Ishikawa (cell line): ENCODE measurements around the gene HGS.

ENCODE experiments used
- CEBPB ChIP-seq: IDR thresholded peaks from 2 replicates; pipeline ENCODE4 v1.6.1; 2012
- CREB1 ChIP-seq: IDR thresholded peaks from 2 replicates; pipeline ENCODE4 v1.6.1; 2012; ENCODE audit warnings: low read depth
- EGR1 ChIP-seq: IDR thresholded peaks from 2 replicates; pipeline ENCODE4 v1.6.1; 2012
- EP300 ChIP-seq: IDR thresholded peaks from 2 replicates; pipeline ENCODE4 v1.6.1; 2012; ENCODE audit warnings: borderline replicate concordance
- FOXM1 ChIP-seq: IDR thresholded peaks from 2 replicates; pipeline ENCODE4 v1.6.1; 2012; ENCODE audit warnings: low read depth, borderline replicate concordance
- MAX ChIP-seq: IDR thresholded peaks from 2 replicates; pipeline ENCODE4 v1.6.1; 2012
- NFIC ChIP-seq: IDR thresholded peaks from 2 replicates; pipeline ENCODE4 v1.6.1; 2012
- RAD21 ChIP-seq: IDR thresholded peaks from 2 replicates; pipeline ENCODE4 v1.6.1; 2012; ENCODE audit warnings: low read depth
- REST ChIP-seq: IDR thresholded peaks from 2 replicates; pipeline ENCODE4 v1.6.1; 2012; ENCODE audit warnings: low read depth, mild to moderate bottlenecking
- TAF1 ChIP-seq: IDR thresholded peaks from 2 replicates; pipeline ENCODE4 v1.6.1; 2012; ENCODE audit warnings: low read depth, mild to moderate bottlenecking
- TCF12 ChIP-seq: IDR thresholded peaks from 2 replicates; pipeline ENCODE4 v1.6.1; 2012; ENCODE audit warnings: low read depth
- TEAD4 ChIP-seq: IDR thresholded peaks from 2 replicates; pipeline ENCODE4 v1.6.1; 2012
- YY1 ChIP-seq: IDR thresholded peaks from 2 replicates; pipeline ENCODE4 v1.6.1; 2012; ENCODE audit warnings: low read depth
- ZBTB7A ChIP-seq: IDR thresholded peaks from 2 replicates; pipeline ENCODE4 v1.6.1; 2012; ENCODE audit warnings: low read depth
- TF ChIP-seq, protein P1 (sequence below): IDR thresholded peaks from 2 replicates; pipeline ENCODE4 v1.6.1; 2012

HGS gene

DNA sequence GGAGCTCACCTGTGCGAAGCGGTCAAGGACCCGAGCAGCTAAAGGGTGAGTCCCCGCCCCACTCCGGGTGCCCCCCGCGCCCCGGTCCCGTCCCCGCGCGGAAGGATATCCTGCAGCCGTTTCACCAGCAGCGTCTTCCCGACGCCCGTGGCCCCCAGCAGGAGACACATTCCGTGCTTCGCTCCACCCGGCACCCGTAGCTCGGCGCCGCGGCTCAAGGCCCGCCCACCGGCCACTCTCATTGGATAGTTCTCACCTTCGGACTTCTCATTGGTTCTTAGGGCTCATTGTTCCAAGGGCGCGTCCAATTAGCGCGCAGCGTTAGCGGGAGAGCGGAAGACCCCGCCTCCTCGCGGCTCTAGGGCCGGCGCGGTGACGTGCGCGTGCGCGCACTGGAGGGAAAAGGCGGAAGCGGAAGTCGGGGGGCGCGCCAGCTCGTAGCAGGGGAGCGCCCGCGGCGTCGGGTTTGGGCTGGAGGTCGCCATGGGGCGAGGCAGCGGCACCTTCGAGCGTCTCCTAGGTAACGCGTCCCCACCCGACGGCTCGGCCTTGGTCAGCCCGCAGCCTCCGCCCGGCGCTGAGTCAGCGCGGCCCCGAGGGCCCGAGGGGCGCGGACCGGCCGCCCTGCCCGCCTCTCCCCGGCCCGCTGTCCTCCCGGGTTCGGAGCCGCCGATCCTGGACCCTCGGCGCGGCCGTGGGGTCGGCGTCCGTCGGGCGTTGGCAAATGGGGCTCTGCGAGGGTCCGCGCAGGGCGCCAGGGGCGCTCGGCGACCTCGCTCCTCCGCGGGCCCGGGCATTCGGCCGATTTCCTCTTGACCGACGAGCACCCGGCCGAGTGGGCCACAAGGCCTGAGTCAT is at the start of gene HGS, which contains the start of gene ARL16:
TSS of gene HGS (plus strand) at position 428 of the 858 bp plus-strand sequence. CDS start at position 484, 56 bp downstream.
TSS of gene ARL16 (minus strand) at position 214 of the 858 bp plus-strand sequence. CDS start at position 170, 44 bp downstream.
- 0 out of 2 replicates have a peak, but pooled peaks have one; percentile 54 for TF ChIP-seq YY1
- TF ChIP-seq CEBPB = no peak
- 0 out of 2 replicates have a peak, but pooled peaks have one; percentile 23 for TF ChIP-seq NFIC
- peak; percentile 70 for TF ChIP-seq MAX
- TF ChIP-seq EGR1 = no peak; the same call in 1 of the 2 replicates
- TF ChIP-seq TEAD4 = peak; percentile 86
- TF ChIP-seq ZBTB7A = no peak; the same call in 1 of the 2 replicates
- TF ChIP-seq, protein P1, sequence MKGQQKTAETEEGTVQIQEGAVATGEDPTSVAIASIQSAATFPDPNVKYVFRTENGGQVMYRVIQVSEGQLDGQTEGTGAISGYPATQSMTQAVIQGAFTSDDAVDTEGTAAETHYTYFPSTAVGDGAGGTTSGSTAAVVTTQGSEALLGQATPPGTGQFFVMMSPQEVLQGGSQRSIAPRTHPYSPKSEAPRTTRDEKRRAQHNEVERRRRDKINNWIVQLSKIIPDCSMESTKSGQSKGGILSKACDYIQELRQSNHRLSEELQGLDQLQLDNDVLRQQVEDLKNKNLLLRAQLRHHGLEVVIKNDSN = no peak
- no peak for TF ChIP-seq RAD21
- no peak for TF ChIP-seq TCF12
- TF ChIP-seq TAF1 = peak; percentile 60; the same call in 1 of the 2 replicates
- TF ChIP-seq FOXM1 = no peak
- peak; percentile 53; the same call in 1 of the 2 replicates for TF ChIP-seq CREB1
- TF ChIP-seq REST = no peak
- no peak for TF ChIP-seq EP300

- TF ChIP-seq TEAD4 (no peak), REST (no peak), FOXM1 (no peak), RAD21 (no peak), TAF1 (no peak)
Observed at GRCh38 chr17:81635431-81635830, 48.4 kb upstream of the HGS start.

- no peak for TF ChIP-seq EP300
- TF ChIP-seq REST = no peak
Observed at GRCh38 chr17:81635973-81636504, 47.8 kb upstream of the HGS start.

GRCh38 chr17:81636505-81637288 is 47.1 kb upstream of the HGS start, which contains the start of the genes NPLOC4 and TSPAN10:
NPLOC4 (minus strand) TSS chr17:81637112; CDS start chr17:81636930, 182 bp downstream.
TSPAN10 (plus strand) TSS chr17:81637196; CDS start chr17:81642413, 5,217 bp downstream.
- TF ChIP-seq MAX (peak; percentile 65), NFIC (peak; percentile 45; the same call in 1 of the 2 replicates), TEAD4 (0 out of 2 replicates have a peak, but pooled peaks have one; percentile 17), EP300 (peak; percentile 45; the same call in 1 of the 2 replicates), RAD21 (no peak), TAF1 (peak; percentile 99), CREB1 (peak; percentile 27; the same call in 1 of the 2 replicates), ZBTB7A (no peak), YY1 (peak; percentile 76; the same call in 1 of the 2 replicates), TCF12 (peak; percentile 76; the same call in 1 of the 2 replicates), FOXM1 (no peak), REST (no peak; the same call in 1 of the 2 replicates), CEBPB (no peak), EGR1 (peak; percentile 98)
- TF ChIP-seq, protein P1 = peak; percentile 66
